Cardiac atrium fibroblast (primary cell): ENCODE measurements around the gene DNALI1. TPM values are rescaled to one million over a fixed set of nuclear protein-coding genes. Genes with fewer than 3 reads are reported as not detected.

Experiments
- total RNA-seq: library from RNA; depleted of rRNA; stranded (reverse); fragments of >200 nt; gene quantifications from 2 replicates; pipeline ENCODE4 v1.2.3, GENCODE V29; 2015

Gene DNALI1
- total RNA-seq, result 3.1 and 4.0 TPM in 2 replicates

DNA sequence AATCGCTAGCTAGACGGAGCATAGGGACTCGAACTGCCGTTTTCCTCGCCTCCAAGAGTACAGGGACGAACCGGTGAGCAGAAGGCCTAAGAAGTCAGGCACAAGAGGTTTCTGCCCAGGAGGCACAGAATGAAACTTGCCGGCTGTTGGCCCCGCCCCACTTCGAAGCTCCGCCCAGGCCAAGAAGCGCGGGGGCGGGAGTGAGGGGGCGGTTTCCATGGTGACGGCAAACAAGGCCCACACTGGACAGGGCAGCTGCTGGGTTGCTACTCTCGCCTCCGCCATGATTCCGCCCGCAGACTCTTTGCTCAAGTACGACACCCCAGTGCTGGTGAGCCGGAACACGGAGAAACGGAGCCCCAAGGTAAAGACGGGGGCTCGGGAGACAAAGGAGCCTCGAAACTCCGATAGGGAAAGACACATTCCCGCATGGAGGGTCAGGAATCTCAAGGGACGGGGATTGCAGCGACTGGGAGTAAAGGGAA, at the start of gene DNALI1:
TSS of gene DNALI1 (plus strand) at position 229 of the 485 bp plus-strand sequence. CDS start at position 284, 55 bp downstream.

DNA sequence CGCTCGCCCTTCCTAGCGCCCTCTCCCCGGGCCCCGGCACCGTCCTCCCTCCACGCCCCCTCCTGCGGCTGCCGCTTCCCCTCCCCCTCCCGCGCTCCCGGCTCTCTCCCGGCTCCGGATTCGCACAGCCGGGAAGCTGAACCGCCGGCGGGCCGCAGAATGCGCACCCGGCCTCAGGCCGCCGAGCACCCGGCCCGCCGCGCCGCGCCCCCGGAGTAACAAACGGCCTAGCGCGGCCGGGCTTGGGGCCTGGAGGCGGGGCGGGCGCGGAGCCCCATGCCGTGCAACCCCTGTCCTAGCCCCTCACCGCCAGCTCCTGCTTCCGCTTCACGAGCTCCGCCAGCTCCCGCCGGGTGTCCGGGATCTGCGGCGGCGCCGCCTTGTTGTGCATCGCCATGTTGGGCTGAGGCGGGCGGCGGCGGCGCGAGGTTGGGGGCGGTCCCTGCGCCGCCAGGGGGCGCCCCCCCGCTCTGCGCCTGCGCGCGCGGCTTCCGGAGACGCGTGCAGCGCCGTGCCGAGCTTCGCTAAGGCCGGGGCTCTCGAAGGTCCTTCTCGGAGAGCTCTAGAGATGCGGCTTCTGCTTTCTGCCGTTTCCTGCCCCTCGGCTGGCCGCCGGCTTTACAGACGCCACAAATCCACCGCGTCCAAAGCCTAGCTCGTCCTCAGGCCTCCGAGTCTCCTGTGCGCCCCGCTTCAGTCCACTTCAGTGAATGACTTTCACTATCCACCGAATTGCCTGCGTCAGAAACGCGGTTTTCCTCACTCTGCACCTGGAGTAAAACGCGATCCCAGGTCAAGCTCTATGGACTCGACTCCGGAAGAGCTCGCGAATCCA, 42.2 kb upstream of the DNALI1 start, which contains the start of gene MEAF6:
TSS of gene MEAF6 (minus strand) at position 417 of the 835 bp plus-strand sequence. CDS start at position 397, 20 bp downstream.

DNA sequence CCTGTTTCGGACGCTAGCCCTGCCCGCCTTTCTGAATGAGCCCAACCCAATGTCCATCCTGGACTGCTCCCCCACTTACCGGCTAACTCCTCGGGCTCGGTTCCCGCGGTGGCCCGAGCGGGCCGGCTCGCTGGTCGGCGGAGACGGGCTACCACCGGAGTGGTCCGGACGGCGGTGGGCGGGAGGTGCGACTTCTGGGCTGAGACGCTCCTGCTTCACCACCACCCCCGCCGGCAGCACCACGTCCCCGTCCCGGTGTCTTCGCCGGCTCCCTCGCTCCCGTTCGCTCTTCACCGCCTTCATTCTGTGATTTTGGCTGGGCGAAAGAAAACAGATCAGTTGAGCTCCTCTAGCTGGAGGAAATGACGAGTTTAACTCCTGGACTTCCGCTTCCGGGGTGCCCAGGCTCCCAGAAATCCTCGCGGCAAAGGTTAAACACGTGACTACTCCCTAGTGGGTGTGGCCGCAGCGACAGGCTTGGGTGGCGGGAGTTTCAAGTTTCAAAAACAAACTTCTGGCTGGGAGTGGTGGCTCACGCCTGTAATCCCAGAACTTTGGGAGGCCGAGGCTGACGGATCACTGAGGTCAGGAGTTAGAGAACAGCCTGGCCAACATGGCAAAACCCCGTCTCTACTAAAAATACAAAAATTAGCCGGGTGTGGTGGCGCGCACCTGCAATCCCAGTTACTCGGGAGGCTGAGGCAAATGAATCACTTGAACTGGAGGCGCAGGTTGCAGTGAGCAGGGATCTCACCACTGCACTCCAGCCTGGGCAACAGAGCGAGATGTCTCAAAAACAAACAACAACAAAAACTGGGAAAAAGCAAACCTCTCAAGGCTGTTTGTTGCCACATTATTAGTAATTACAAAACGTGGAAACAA, 2.6 kb upstream of the DNALI1 start, which contains the start of gene SNIP1:
TSS of gene SNIP1 (minus strand) at position 367 of the 882 bp plus-strand sequence. CDS start at position 303, 64 bp downstream.

GRCh38 chr1:37595440-37596181, 38.9 kb downstream of the DNALI1 start, which contains the start of gene GNL2:
Gene GNL2, minus strand, starts transcription at chr1:37595937. Its CDS starts 115 bp downstream, at chr1:37595822.

Other genes starting within 250 kb of the DNALI1 start
- gene ZC3H12A, start 82.4 kb upstream of the DNALI1 start, total RNA-seq, result 1.8 and 13.6 TPM in 2 replicates
- 35.6 and 36.8 TPM in 2 replicates for gene MEAF6, start 42.2 kb upstream of the DNALI1 start, total RNA-seq
- 6.2 and 6.7 TPM in 2 replicates for gene SNIP1, start 2.6 kb upstream of the DNALI1 start, total RNA-seq
- 27.3 and 32.6 TPM in 2 replicates for gene GNL2, start 39.0 kb downstream of the DNALI1 start, total RNA-seq
- 0.16 TPM in 1 of 2 replicates, not detected in the other for gene RSPO1, start 78.0 kb downstream of the DNALI1 start, total RNA-seq
- 5.2 and 9.2 TPM in 2 replicates for gene CDCA8, start 135.6 kb downstream of the DNALI1 start, total RNA-seq
- not detected in 2 replicates for gene EPHA10, start 208.2 kb downstream of the DNALI1 start, total RNA-seq
- 0.54 TPM in 1 of 2 replicates, not detected in the other for gene MANEAL, start 236.9 kb downstream of the DNALI1 start, total RNA-seq